GM12874 (cell line): ENCODE data around the gene ZNF439.

ENCODE experiments used
- CTCF ChIP-seq: IDR thresholded peaks from 2 replicates; pipeline ENCODE4 v1.5.1; 2011; ENCODE audit warnings: low read depth, mild to moderate bottlenecking, control low read depth, low read length, moderate library complexity; ENCODE audit not compliant: insufficient read depth

Gene ZNF439

DNA sequence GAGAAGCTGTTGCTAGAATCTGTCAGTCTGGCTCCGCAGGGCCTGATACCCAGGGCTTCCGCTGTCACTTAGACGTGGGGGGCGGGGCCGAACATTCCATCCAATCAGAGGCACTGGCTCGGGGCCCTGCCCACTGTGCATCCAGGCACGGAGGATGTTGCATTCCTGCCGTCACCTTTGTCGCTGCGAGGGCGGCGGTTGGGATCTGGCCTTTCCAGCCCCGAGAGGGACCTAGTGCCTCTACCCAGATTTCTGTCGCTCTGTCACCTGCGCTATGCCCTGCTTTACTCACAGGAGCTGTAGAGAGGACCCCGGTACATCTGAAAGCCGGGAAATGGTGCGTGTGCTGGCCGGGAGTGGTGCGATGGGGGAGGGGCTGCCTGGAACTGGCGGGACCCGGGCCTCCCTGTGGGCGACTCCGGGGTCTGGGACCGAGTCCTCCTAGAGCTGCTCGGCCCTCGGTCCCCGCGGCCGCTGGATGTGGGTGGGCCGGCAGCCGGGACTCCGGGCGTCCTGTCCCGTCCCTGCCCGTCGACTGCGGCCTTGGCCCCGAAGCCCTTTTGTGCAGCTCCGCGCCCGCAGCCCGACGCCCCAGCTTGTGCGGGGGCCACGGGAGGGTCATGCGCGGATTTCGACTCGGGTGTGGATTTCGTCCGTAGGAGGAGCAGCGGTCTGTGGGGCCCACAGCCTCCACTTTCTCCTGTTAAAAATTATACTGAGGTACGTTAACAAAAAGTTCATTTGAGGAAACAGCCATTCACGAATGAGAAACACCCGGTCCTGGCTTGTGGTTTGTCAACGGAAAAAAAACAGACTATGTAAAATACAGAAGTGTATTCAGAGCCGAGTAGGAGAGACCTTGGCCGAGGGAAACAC is at the start of gene ZNF439:
Gene ZNF439 (plus strand): TSS at position 133 of the 876 bp plus-strand sequence. CDS start 142 bp downstream, at position 275.
- no peak for TF ChIP-seq CTCF

GRCh38 chr19:11806354-11807098 is 42.0 kb upstream of the ZNF439 start:
- no peak for TF ChIP-seq CTCF

- TF ChIP-seq CTCF: no peak
Measured at GRCh38 chr19:11807099-11807380, 41.5 kb upstream of the ZNF439 start.

GRCh38 chr19:11813703-11814028 is 34.9 kb upstream of the ZNF439 start:
- no peak for TF ChIP-seq CTCF

GRCh38 chr19:11814029-11814699 is 34.4 kb upstream of the ZNF439 start, which contains the start of gene ZNF440:
Gene ZNF440 (plus strand): TSS chr19:11814273. CDS start chr19:11814448, 175 bp downstream.
- no peak for TF ChIP-seq CTCF

GRCh38 chr19:11814700-11815035 is 33.9 kb upstream of the ZNF439 start:
- TF ChIP-seq CTCF: no peak

- no peak for TF ChIP-seq CTCF
Measured at GRCh38 chr19:11821474-11822109, 26.9 kb upstream of the ZNF439 start.
